ENCODE results near the gene MADD. TPM values are rescaled to one million over a fixed set of nuclear protein-coding genes. Genes with fewer than 3 reads are reported as not detected.

The MADD gene
- total RNA-seq, 1 experiment from 2014 or later, result 132 TPM

DNA sequence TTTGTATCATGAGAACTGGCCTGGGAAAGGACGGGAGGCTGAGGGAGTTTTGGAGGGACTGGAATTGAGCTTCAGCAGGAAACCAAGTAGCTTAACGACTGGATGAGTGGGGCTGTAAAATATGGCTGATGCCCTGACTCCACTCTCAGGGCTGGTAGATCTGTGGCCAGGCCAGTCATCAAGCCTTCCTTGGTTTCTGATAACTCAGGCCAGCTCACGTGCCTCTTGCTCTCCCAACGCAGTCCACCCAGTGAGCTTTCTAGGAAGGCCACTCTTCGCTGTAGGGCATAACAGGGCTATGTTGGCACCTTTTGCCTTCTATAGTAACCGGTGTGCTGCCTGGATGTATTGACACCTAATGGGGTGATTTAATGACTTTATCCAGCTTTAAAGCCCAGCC, 5.8 kb upstream of the MADD start:
- Histone ChIP-seq H3K27me3 (replicated peaks; ENCODE audit: insufficient read depth, low read depth, low read length, poor library complexity) (no peaks in the 10 kb centered on the region), H3K4me3 (ENCODE audit: low read depth, low read length, poor library complexity, severe bottlenecking) (no peak overlapping the region), H3K9me3 (ENCODE audit: low read depth, low read length, poor library complexity, severe bottlenecking) (no peaks in the 10 kb centered on the region), H3K27ac (ENCODE audit: low read depth, low read length, poor library complexity, severe bottlenecking) (peak overlapping the region; percentile 18), H3K4me1 (ENCODE audit: insufficient read depth, low read length, poor library complexity, severe bottlenecking) (peaks cover 26% of the 10 kb centered on the region), H3K36me3 (ENCODE audit: insufficient read depth, low read length, poor library complexity, severe bottlenecking) (no peaks in the 10 kb centered on the region)
- ChIA-PET POLR2A (ENCODE audit: low non-redundant PET) (no interaction called here), CTCF (interaction anchor here (0.6 to 1.6 kb wide), 2 partner anchors 15 to 50 kb away, joined by 3 to 17 read pairs; partner anchors contain the start of gene ACP2)
- intact Hi-C loops (cut with micrococcal nuclease; ENCODE audit: unreplicated experiment), result no loop called here
- no TSS peak for BruUV-seq (replicated peaks)
- TF ChIP-seq, protein P1, sequence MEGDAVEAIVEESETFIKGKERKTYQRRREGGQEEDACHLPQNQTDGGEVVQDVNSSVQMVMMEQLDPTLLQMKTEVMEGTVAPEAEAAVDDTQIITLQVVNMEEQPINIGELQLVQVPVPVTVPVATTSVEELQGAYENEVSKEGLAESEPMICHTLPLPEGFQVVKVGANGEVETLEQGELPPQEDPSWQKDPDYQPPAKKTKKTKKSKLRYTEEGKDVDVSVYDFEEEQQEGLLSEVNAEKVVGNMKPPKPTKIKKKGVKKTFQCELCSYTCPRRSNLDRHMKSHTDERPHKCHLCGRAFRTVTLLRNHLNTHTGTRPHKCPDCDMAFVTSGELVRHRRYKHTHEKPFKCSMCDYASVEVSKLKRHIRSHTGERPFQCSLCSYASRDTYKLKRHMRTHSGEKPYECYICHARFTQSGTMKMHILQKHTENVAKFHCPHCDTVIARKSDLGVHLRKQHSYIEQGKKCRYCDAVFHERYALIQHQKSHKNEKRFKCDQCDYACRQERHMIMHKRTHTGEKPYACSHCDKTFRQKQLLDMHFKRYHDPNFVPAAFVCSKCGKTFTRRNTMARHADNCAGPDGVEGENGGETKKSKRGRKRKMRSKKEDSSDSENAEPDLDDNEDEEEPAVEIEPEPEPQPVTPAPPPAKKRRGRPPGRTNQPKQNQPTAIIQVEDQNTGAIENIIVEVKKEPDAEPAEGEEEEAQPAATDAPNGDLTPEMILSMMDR (conservative IDR thresholded peaks at IDR 0.05; ENCODE audit: low read depth, low read length), result no peak
- no peak for TF ChIP-seq EZH2 (IDR thresholded peaks at IDR 0.05; ENCODE audit: borderline replicate concordance, low read depth, low read length, poor library complexity, severe bottlenecking)
- no peak for DNase-seq (ENCODE audit: low spot score)

DNA sequence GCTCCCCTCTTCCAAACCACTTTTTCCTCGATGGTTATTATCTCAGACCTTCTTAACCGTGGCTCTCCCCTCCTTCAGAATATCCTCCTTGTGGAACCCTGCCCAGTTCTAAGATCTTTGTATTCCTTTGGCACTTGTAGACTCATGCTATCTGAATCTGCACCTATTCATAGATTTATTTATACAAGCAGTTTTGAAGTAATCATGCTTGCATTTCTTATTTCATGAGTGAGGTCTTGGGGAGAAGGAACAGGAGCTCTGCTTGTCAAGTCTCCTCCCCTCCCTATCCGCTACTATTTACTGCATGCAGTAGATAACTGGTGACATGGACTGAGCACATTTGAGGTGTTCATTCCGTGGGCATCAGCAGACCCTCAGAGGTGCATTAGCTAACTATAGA, 5.4 kb upstream of the MADD start:
- Histone ChIP-seq H3K27ac (ENCODE audit: low read depth, low read length, poor library complexity, severe bottlenecking) (peak overlapping the region; percentile 18), H3K4me3 (ENCODE audit: low read depth, low read length, poor library complexity, severe bottlenecking) (no peak overlapping the region), H3K4me1 (ENCODE audit: insufficient read depth, low read length, poor library complexity, severe bottlenecking) (peaks cover 27% of the 10 kb centered on the region), H3K27me3 (replicated peaks; ENCODE audit: insufficient read depth, low read depth, low read length, poor library complexity) (no peaks in the 10 kb centered on the region), H3K9me3 (ENCODE audit: low read depth, low read length, poor library complexity, severe bottlenecking) (no peaks in the 10 kb centered on the region), H3K36me3 (ENCODE audit: insufficient read depth, low read length, poor library complexity, severe bottlenecking) (no peaks in the 10 kb centered on the region)
- intact Hi-C loops (cut with micrococcal nuclease; ENCODE audit: unreplicated experiment), result no loop called here
- TF ChIP-seq, protein P1 (conservative IDR thresholded peaks at IDR 0.05; ENCODE audit: low read depth, low read length), result no peak
- no peak for TF ChIP-seq EZH2 (IDR thresholded peaks at IDR 0.05; ENCODE audit: borderline replicate concordance, low read depth, low read length, poor library complexity, severe bottlenecking)
- CTCF ChIA-PET, result interaction anchor here (0.6 to 1.6 kb wide), 2 partner anchors 16 to 50 kb away, joined by 3 to 17 read pairs; partner anchors contain the start of gene ACP2
- DNase-seq (ENCODE audit: low spot score), result no peak
- BruUV-seq (replicated peaks), result no TSS peak
- POLR2A ChIA-PET (ENCODE audit: low non-redundant PET), result no interaction called here

- DNase-seq (ENCODE audit: low spot score), result no peak
- TF ChIP-seq, protein P1 (conservative IDR thresholded peaks at IDR 0.05; ENCODE audit: low read depth, low read length), result no peak
- TF ChIP-seq EZH2 (IDR thresholded peaks at IDR 0.05; ENCODE audit: borderline replicate concordance, low read depth, low read length, poor library complexity, severe bottlenecking), result no peak
- Histone ChIP-seq H3K27ac (ENCODE audit: low read depth, low read length, poor library complexity, severe bottlenecking) (peak overlapping the region; percentile 95), H3K9me3 (ENCODE audit: low read depth, low read length, poor library complexity, severe bottlenecking) (no peaks in the 10 kb centered on the region), H3K4me1 (ENCODE audit: insufficient read depth, low read length, poor library complexity, severe bottlenecking) (peaks cover 42% of the 10 kb centered on the region), H3K27me3 (replicated peaks; ENCODE audit: insufficient read depth, low read depth, low read length, poor library complexity) (no peaks in the 10 kb centered on the region), H3K4me3 (ENCODE audit: low read depth, low read length, poor library complexity, severe bottlenecking) (no peak overlapping the region), H3K36me3 (ENCODE audit: insufficient read depth, low read length, poor library complexity, severe bottlenecking) (no peaks in the 10 kb centered on the region)
- BruUV-seq (replicated peaks), result no TSS peak
- CTCF ChIA-PET, result no interaction called here
- POLR2A ChIA-PET (ENCODE audit: low non-redundant PET), result no interaction called here
- intact Hi-C loops (cut with micrococcal nuclease; ENCODE audit: unreplicated experiment), result loop anchor here (2.0 to 5.0 kb wide), 3 partner anchors 53 to 579 kb away; partner anchors contain the start of genes ARFGAP2, DDB2 and NUP160
Measured at GRCh38 chr11:47267876-47268275, 2.1 kb upstream of the MADD start.

Measured in A673 (cell line).